ENCODE results near the gene KCNK15.

GRCh38 chr20:44704551-44704971 is 41.1 kb upstream of the KCNK15 start:
- TF ChIP-seq POLR2A (IDR thresholded peaks at IDR 0.05; ENCODE audit: low read length), result no peak
- TF ChIP-seq GATA1 (IDR thresholded peaks at IDR 0.05; ENCODE audit: low read depth, low read length), result no peak

Measured in erythroblast (primary cell).